GM21528 (cell line): ENCODE results near the gene ZNRF3.

Source experiments
- ATAC-seq: cut with Tn5 transposase; IDR thresholded peaks from one replicate; pipeline ENCODE4 v1.9.1; 2021; ENCODE audit warnings: mild to moderate bottlenecking, moderate library complexity; ENCODE audit not compliant: unreplicated experiment, low FRiP score

ZNRF3 gene

GRCh38 chr22:28949788-28950187, 66.4 kb downstream of the ZNRF3 start:
- ATAC-seq, result no peak

GRCh38 chr22:28950617-28951411, 67.4 kb downstream of the ZNRF3 start:
- no peak for ATAC-seq

- no peak for ATAC-seq
These were observed 68.2 kb downstream of the ZNRF3 start for GRCh38 chr22:28951530-28951929.

DNA sequence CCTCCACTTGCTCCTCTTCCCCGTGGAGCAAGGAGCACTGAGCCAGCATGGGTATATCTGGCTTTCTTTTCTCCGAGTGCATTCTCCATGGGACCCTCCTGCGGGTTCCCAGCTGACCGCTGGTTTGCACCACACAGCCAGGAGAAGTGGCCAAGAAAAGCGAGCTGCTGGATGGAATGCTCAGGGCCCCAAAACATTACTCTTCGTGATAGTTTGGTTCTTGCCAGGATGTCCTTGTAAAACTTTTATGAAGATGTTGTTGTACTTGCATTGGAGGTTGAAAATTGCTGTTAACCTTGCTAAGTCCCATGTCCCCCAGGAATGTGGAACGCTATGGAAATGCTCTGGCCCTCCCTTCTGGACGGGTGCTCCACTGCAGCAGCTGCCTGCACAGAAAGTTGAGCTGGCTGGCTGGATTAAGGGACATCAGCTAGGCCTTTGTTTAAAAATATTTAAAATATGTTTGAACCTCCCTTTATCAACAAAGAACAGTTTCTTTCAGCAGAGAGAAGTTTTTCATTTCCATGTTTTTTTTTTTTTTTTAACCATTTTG, 68.7 kb downstream of the ZNRF3 start:
- no peak for ATAC-seq

DNA sequence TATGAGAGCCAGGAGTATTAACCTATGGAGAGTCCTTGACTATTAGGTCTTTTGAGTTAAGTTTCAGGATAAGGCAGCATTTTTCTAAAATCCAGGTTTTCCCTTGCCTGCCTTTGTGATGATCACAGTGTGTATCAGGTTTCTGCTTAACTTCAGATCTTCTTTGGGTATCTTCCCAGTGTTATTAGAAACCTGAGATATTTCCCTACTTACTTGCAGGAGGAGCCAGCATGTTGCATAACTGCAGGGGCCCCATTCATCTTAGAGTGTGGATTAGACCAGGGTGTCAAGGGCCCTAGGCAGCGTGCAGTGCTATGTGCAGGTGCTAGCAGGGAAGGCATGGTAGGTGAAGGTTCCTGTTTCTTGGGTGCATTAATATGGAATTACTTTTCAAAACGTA, 69.5 kb downstream of the ZNRF3 start:
- ATAC-seq, result no peak

GRCh38 chr22:28953403-28953802, 70.0 kb downstream of the ZNRF3 start:
- ATAC-seq, result no peak

DNA sequence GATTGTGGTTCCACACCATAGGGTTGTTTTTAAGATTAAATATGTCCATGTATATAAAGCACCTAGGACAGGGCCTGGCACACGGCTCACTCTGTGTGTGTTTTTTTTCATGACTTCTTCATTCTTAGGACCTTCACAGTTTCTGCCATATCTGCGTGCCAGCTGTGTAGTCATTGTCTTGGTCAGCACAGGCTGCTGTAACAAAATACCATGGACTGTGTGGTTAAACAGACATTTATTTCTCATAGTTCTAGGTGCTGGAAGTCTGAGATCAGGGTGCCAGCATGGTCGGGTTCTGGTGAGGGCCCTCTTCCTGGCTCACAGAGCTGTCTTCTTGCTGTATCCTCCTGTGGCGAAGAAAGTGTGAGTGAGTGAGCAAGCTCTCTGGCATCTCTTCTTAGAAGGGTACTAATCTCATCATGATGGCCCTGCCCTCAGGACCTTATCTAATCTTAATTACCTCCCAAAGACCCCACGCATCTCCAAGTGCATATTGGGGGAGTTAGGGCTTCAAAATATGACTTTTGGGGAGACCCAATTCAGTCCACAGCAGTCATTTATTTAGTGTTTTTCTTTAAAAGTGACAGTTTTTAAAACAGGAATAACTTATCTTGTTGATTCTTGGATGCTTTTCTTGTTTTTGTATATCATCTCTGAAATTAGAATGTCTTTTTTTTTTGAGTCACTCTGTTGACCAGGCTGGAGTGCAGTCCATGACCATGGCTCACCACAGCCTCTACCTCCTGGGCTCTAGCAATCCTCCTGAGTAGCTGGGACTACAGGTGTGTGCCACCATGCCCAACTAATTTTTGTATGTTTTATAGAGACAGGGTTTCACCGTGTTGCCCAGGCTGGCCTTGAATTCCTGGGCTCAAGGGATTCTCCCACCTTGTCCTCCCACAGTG, 70.9 kb downstream of the ZNRF3 start:
- ATAC-seq, result no peak

DNA sequence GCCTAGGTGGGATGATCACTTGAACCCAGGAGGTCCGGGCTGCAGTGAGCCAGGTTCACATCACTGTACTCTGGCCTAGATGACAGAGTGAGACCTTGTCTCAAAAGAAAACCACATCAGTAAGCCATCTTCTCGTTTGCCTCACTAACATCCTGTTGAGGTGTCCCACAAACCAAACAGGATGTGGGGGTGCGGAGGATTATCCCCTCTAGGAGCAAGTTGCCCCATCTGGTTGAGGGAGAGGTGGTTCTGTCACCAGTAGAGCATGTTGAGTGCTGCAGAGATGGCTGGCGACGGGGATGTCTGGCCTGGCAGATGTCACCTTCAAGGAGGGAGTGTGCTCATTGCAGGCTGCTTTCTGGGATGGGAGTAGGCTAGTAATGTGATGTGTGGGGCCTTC, 72.4 kb downstream of the ZNRF3 start:
- ATAC-seq, result no peak

DNA sequence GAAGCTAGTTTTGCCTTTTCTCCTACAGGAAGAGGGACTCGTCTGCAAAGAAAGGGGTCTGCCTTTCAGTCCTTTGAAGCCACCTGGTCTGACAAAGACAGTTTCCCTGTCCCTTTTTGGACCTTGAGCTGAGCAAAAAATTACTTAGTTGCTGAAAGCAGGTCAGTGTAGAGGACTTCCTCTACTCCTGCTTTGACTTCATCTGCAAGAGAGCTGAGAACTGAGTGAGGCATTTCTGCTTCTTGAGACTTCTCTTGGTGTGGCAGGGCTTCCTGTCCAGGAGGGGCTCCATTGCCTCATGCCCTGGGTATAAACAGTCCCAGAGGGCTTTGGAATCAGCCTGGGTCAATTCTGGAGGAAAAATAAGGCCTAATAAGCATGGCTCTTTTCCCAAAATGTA, 73.1 kb downstream of the ZNRF3 start:
- ATAC-seq, result no peak

DNA sequence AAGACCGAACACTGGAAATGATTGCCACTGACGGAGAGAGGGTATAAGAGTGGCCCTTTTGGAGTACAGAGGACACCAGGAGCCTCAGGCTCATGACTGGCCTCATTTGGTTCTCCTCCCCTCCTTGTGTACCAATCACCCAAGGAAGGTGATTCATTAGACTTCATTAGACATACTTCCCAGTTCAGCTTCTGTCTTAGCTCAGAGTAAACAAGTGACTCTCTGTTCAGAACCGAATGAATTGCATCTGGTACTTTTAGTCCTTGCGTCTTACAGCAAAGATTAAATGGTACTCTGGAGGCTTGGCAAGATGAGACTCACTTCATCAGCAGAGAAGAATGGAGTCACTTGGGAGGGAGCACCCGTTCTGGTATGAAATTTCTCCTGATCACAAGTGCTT, 75.2 kb downstream of the ZNRF3 start:
- no peak for ATAC-seq

DNA sequence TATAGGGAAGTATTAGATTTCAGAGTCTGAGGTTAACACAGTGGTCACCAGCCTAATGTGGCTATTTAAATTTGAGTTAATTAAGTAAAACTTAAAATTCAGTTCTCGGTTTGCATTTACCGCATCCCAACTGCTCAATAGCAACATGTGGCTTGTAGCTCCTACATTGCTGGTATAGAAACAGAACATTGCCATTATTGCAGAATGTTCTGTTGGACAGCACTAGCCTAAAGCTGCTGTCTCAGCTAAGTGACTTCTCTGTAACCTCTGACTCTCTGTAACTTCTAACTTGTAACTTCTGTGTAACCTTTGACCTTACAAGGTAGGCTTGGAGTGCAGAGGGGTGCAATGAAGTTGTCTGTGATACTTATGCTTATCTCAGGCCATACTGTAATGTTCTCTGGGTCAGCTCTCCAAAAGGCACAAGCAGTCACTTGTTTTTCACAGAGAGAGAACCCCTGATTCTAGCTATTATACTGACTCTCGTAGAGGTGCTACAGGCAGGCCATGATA, 78.7 kb downstream of the ZNRF3 start:
- no peak for ATAC-seq

DNA sequence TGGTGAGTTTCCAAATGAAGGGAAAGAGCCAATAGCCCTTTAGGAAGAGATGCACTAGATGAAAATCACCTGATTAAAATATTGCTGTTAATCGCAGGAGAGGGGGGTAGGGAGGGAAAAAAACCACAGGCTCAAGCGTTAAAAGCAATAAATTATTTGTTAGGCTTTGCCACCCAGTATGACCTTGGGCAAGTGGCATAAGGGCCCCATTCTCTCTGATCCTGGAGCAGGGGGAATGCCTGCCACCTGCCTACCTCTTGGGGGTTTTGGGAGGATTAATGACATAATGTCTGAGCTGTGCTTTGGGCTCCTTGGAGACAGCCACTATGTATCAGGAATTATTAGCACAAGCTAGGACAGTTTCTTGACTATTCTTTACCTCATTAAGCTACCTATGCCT, 80.0 kb downstream of the ZNRF3 start:
- ATAC-seq, result no peak

GRCh38 chr22:28967163-28967665, 83.8 kb downstream of the ZNRF3 start:
- no peak for ATAC-seq

GRCh38 chr22:28967969-28968368, 84.6 kb downstream of the ZNRF3 start:
- ATAC-seq, result no peak

- ATAC-seq, result no peak
These were observed 86.2 kb downstream of the ZNRF3 start for GRCh38 chr22:28969401-28970168.

GRCh38 chr22:28973352-28973751, 90.0 kb downstream of the ZNRF3 start:
- ATAC-seq, result no peak

DNA sequence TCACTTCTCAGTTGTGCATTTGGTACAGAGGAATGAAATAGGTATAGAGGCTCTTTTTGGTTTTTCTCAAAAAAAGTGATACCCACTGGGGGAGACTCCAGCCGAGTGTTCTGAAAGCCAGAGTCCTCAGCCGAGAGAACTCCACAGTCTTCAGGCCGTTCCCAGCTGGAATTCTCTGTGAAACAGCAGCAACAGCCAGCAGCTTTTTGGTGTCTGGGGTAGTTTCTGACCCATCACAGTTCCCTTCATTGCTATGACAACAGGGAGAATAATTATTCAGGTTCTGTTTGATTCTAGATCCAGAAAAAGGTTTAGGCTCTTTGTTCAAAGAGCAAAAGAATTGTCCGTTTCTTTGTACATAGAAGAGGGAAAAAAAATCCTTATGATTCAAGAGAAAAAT, 93.7 kb downstream of the ZNRF3 start:
- no peak for ATAC-seq

- ATAC-seq, result no peak
These were observed 94.2 kb downstream of the ZNRF3 start for GRCh38 chr22:28977481-28977971.

DNA sequence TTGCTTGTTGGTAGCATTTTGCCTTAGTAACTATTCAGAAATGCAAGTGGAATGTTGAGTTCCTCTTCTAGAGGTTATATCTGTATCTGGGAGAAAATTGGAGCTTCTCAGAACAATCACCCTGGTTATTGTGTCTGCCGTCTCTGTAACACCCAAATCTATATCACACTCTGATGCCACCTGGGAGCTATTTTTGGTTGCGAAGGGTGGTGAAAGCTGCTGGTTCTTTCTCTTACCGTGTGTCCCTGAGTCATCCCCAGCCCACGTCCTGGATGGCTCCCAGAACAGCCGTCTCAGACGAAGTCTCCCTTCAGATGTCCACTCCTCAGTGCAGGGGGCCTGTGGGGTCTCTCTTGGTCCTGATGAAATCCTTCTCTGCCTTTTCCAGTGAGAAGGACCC, 94.8 kb downstream of the ZNRF3 start:
- ATAC-seq, result no peak
